H1 (cell line): ENCODE data around the gene MAS1. TPM values are rescaled to one million over a fixed set of nuclear protein-coding genes. Genes with fewer than 3 reads are reported as not detected.

ENCODE experiments used
- CTCF ChIA-PET: fragments of 300-600 bp; sonication (Branson Sonifier 250); formaldehyde crosslinking; loops from one replicate; lab custom pipeline; 2021; ENCODE audit not compliant: partially characterized antibody; lab: Charles Lee
- POLR2A ChIA-PET: fragments of 300-600 bp; sonication (Branson Sonifier 250); formaldehyde crosslinking; loops from one replicate; lab custom pipeline; 2021; ENCODE audit warnings: inconsistent platforms; ENCODE audit not compliant: partially characterized antibody; lab: Charles Lee
- DNase-seq, 2 experiments: peaks; one replicate each; pipeline versions ENCODE4 v3.0.0 to v3.0.0-alpha.2; 2010 to 2022; ENCODE audit warnings: low spot score in 2 of 2, low read depth in 1 of 2, mixed read lengths in 1 of 2
- FAIRE-seq: peaks from 2 replicates; lab custom pipeline; 2011; peaks lifted over from hg19 to GRCh38; lab: Jason Lieb, UNC
- H2AFZ ChIP-seq: 2 replicates; pipeline ENCODE4 v1.8.1; 2012; ENCODE audit warnings: low read length, inconsistent platforms
- H2AK5ac ChIP-seq: 2 replicates; pipeline ENCODE4 v1.6.1; 2013; ENCODE audit warnings: low read depth, low read length
- H2BK120ac ChIP-seq: replicated peaks from 2 replicates; pipeline ENCODE3; 2013; ENCODE audit warnings: low read depth, low read length, inconsistent platforms
- H2BK12ac ChIP-seq: 2 replicates; pipeline ENCODE4 v1.6.1; 2013; ENCODE audit warnings: low read depth, low read length
- H2BK15ac ChIP-seq: 2 replicates; pipeline ENCODE4 v1.6.1; 2013; ENCODE audit warnings: low read length
- H2BK20ac ChIP-seq: 2 replicates; pipeline ENCODE4 v1.6.1; 2013; ENCODE audit warnings: low read length
- H2BK5ac ChIP-seq: 2 replicates; pipeline ENCODE4 v1.6.1; 2013; ENCODE audit warnings: low read depth, low read length
- H3K14ac ChIP-seq: 2 replicates; pipeline ENCODE4 v1.6.1; 2013; ENCODE audit warnings: inconsistent platforms; ENCODE audit not compliant: insufficient read length
- H3K18ac ChIP-seq: 2 replicates; pipeline ENCODE4 v1.6.1; 2013; ENCODE audit warnings: low read length; ENCODE audit errors: extremely low read depth
- H3K23ac ChIP-seq: 2 replicates; pipeline ENCODE4 v1.6.1; 2013; ENCODE audit warnings: inconsistent platforms; ENCODE audit not compliant: insufficient read length
- H3K23me2 ChIP-seq: 2 replicates; pipeline ENCODE4 v1.6.1; 2013; ENCODE audit warnings: low read depth, low read length
- H3K27ac ChIP-seq: 2 replicates; pipeline ENCODE4 v1.6.1; 2011; ENCODE audit warnings: low read depth, low read length, inconsistent platforms
- H3K27me3 ChIP-seq, 4 experiments: replicated peaks in 1 of 4; 1 replicate in 1 of 4; 2 replicates in 3 of 4; pipeline versions ENCODE4 v1.6.1 to v1.8.1; 2011 to 2013; ENCODE audit warnings: low read length in 3 of 4, mild to moderate bottlenecking in 3 of 4, inconsistent platforms in 2 of 4, mixed read lengths in 2 of 4, moderate library complexity in 1 of 4; ENCODE audit not compliant: control insufficient read depth in 3 of 4, insufficient read depth in 3 of 4; ENCODE audit errors: extremely low read depth in 1 of 4
- H3K36me3 ChIP-seq, 4 experiments: 2 replicates each; pipeline versions ENCODE4 v1.6.1 to v1.8.1; 2011 to 2013; ENCODE audit warnings: mild to moderate bottlenecking in 4 of 4, low read length in 3 of 4, moderate library complexity in 2 of 4, control low read depth in 1 of 4, inconsistent platforms in 1 of 4; ENCODE audit not compliant: insufficient read depth in 4 of 4, control insufficient read depth in 2 of 4
- H3K4ac ChIP-seq: replicated peaks from 2 replicates; pipeline ENCODE3; 2013; ENCODE audit warnings: low read length, low read depth, mixed read lengths, inconsistent platforms; ENCODE audit not compliant: insufficient read length
- H3K4me1 ChIP-seq, 4 experiments: replicated peaks in 1 of 4; 1 replicate in 1 of 4; 2 replicates in 3 of 4; pipeline versions ENCODE4 v1.6.1 to v1.8.1; 2011 to 2013; ENCODE audit warnings: low read length in 3 of 4, inconsistent platforms in 2 of 4, mixed read lengths in 1 of 4; ENCODE audit not compliant: insufficient read depth in 4 of 4, control insufficient read depth in 3 of 4
- H3K4me2 ChIP-seq, 2 experiments: 2 replicates each; pipeline versions ENCODE4 v1.6.1 to v1.8.1; 2011 to 2013; ENCODE audit warnings: low read depth in 2 of 2, low read length in 2 of 2, control low read depth in 1 of 2, inconsistent platforms in 1 of 2, mild to moderate bottlenecking in 1 of 2; ENCODE audit not compliant: insufficient read depth in 1 of 2
- H3K4me3 ChIP-seq, 4 experiments: fragments of 200-600, 300-600 bp in 1 of 4; sonication (generic), shearing (Covaris generic), sonication (Bioruptor Twin) in 1 of 4; 2 replicates each; pipeline versions ENCODE4 v1.5.1 to v1.8.1; 2011 to 2016; ENCODE audit warnings: low read length in 4 of 4, low read depth in 3 of 4, control low read depth in 2 of 4, inconsistent platforms in 2 of 4, mild to moderate bottlenecking in 2 of 4, mixed read lengths in 1 of 4, moderate library complexity in 1 of 4; ENCODE audit not compliant: insufficient read depth in 2 of 4; ENCODE audit errors: extremely low read depth in 1 of 4
- H3K56ac ChIP-seq: replicated peaks from 2 replicates; pipeline ENCODE3; 2013; ENCODE audit warnings: low read depth, mild to moderate bottlenecking, mixed read lengths, low read length, inconsistent platforms; ENCODE audit not compliant: insufficient read length
- H3K79me1 ChIP-seq: 2 replicates; pipeline ENCODE4 v1.6.1; 2013; ENCODE audit warnings: low read depth, low read length, control low read depth
- H3K79me2 ChIP-seq, 2 experiments: 2 replicates each; pipeline versions ENCODE4 v1.6.1 to v1.8.1; 2012 to 2013; ENCODE audit warnings: low read length in 2 of 2, mild to moderate bottlenecking in 2 of 2, inconsistent platforms in 1 of 2; ENCODE audit not compliant: insufficient read depth in 2 of 2, control insufficient read depth in 1 of 2
- H3K9ac ChIP-seq, 4 experiments: replicated peaks in 1 of 4; 1 replicate in 1 of 4; 2 replicates in 3 of 4; pipeline versions ENCODE4 v1.6.1 to v1.8.1; 2011 to 2013; ENCODE audit warnings: low read depth in 3 of 4, low read length in 3 of 4, control low read depth in 2 of 4, mild to moderate bottlenecking in 2 of 4, moderate library complexity in 2 of 4, inconsistent platforms in 1 of 4; ENCODE audit errors: extremely low read depth in 1 of 4
- H3K9me3 ChIP-seq, 2 experiments: 2 replicates each; pipeline versions ENCODE4 v1.6.1 to v1.8.1; 2012 to 2013; ENCODE audit warnings: mild to moderate bottlenecking in 2 of 2, moderate library complexity in 2 of 2, control low read depth in 1 of 2, inconsistent platforms in 1 of 2, low read depth in 1 of 2, low read length in 1 of 2, mixed read lengths in 1 of 2; ENCODE audit not compliant: insufficient read depth in 2 of 2
- H4K20me1 ChIP-seq, 2 experiments: replicated peaks in 1 of 2; 2 replicates each; pipeline versions ENCODE3 to v1.8.1; 2011 to 2013; ENCODE audit warnings: inconsistent platforms in 2 of 2, low read length in 2 of 2, mild to moderate bottlenecking in 1 of 2; ENCODE audit not compliant: insufficient read depth in 2 of 2, control insufficient read depth in 1 of 2
- H4K5ac ChIP-seq: 2 replicates; pipeline ENCODE4 v1.6.1; 2013; ENCODE audit warnings: low read length, low read depth, mixed read lengths, inconsistent platforms; ENCODE audit not compliant: insufficient read length
- H4K8ac ChIP-seq: 2 replicates; pipeline ENCODE4 v1.8.0; 2013; ENCODE audit warnings: mild to moderate bottlenecking, moderate library complexity, low read length, inconsistent platforms; ENCODE audit not compliant: insufficient read depth; ENCODE audit errors: extremely low read depth
- H4K91ac ChIP-seq: replicated peaks from 2 replicates; pipeline ENCODE3; 2013; ENCODE audit warnings: low read length, mixed read lengths, inconsistent platforms; ENCODE audit not compliant: insufficient read length
- BACH1 ChIP-seq: IDR thresholded peaks from 2 replicates; pipeline ENCODE4 v1.6.1; 2012; ENCODE audit warnings: low read length, improper control_type of control experiment
- CBX5 ChIP-seq: fragments of 300-800, 300-1000 bp; sonication (generic); IDR thresholded peaks from 2 replicates; pipeline ENCODE4 v1.7.1; 2016; ENCODE audit warnings: antibody characterized with exemption, low read length, low read depth
- CREB1 ChIP-seq: IDR thresholded peaks from 2 replicates; pipeline ENCODE4 v1.6.1; 2012; ENCODE audit warnings: inconsistent platforms
- HDAC6 ChIP-seq: IDR thresholded peaks from one replicate; pipeline ENCODE4 v1.7.1; 2012; ENCODE audit warnings: low read depth, mild to moderate bottlenecking, inconsistent platforms, low read length, moderate library complexity
- MAFK ChIP-seq: IDR thresholded peaks from 2 replicates; pipeline ENCODE4 v1.6.1; 2012; ENCODE audit warnings: low read depth, mild to moderate bottlenecking, improper control_type of control experiment, low read length
- SAP30 ChIP-seq: fragments of 300-600 bp; sonication (generic); IDR thresholded peaks from 2 replicates; pipeline ENCODE4 v1.7.1; 2012; ENCODE audit warnings: low read length, moderate library complexity, mild to moderate bottlenecking, inconsistent platforms; ENCODE audit not compliant: insufficient read depth, insufficient replicate concordance
- SIX5 ChIP-seq: IDR thresholded peaks from 2 replicates; pipeline ENCODE4 v1.6.1; 2011; ENCODE audit warnings: mild to moderate bottlenecking, low read depth, low read length
- SUZ12 ChIP-seq: fragments of 200-600 bp; sonication (generic); IDR thresholded peaks from 2 replicates; pipeline ENCODE4 v1.6.1; 2012; ENCODE audit warnings: mild to moderate bottlenecking, inconsistent platforms, low read length, moderate library complexity, mixed read lengths
- TBP ChIP-seq: IDR thresholded peaks from 2 replicates; pipeline ENCODE4 v1.6.1; 2011; ENCODE audit warnings: low read depth, low read length, improper control_type of control experiment
- TEAD4 ChIP-seq: IDR thresholded peaks from 2 replicates; pipeline ENCODE4 v1.6.1; 2012; ENCODE audit warnings: low read depth, low read length, inconsistent platforms, mixed read lengths
- WGBS, 2 experiments: shearing (Covaris generic) in 1 of 2; methylation state at CpG; one replicate each; pipeline versions ENCODE4 v1.1.6 to v1.1.7; 2013 to 2015; ENCODE audit warnings: low lambda C conversion rate in 2 of 2, mixed read lengths in 2 of 2, inconsistent platforms in 1 of 2, low coverage in 1 of 2, missing lambda C conversion rate in 1 of 2; ENCODE audit not compliant: insufficient replicate concordance in 2 of 2, insufficient coverage in 1 of 2, insufficient read length in 1 of 2; ENCODE audit errors: extremely low coverage in 1 of 2, missing lambda C conversion rate in 1 of 2; 5-methylcytosine and 5-hydroxymethylcytosine counted together
- polyA plus RNA-seq, 7 experiments: library from polyadenylated mRNA; depleted of rRNA in 3 of 7; stranded (reverse) in 5 of 7; unstranded in 2 of 7; fragments of >200 nt in 5 of 7; fragments of 200-250 nt in 2 of 7; gene quantifications; 1 replicate in 5 of 7; 2 replicates in 1 of 7; 4 replicates in 1 of 7; pipeline versions ENCODE4 v1.2.1 to v1.2.3, GENCODE V29; 2011 to 2013; ENCODE audit warnings: missing spikeins in 2 of 7, mixed read lengths in 2 of 7
- total RNA-seq: library from RNA; stranded (reverse); fragmentation: NEBNext Ultra II Directional; extraction: Animal tissue kit (Norgen Biotek cat#: 25700); gene quantifications from 2 replicates; pipeline ENCODE4 v1.2.1, GENCODE V29; 2021
- TF ChIP-seq, protein P1 (sequence below): IDR thresholded peaks from 2 replicates; pipeline ENCODE4 v1.6.1; 2011; ENCODE audit warnings: low read depth, mild to moderate bottlenecking, low read length; ENCODE audit not compliant: insufficient read depth
- TF ChIP-seq, protein P2 (sequence below), 3 experiments: IDR thresholded peaks; 1 replicate in 2 of 3; 2 replicates in 1 of 3; pipeline versions ENCODE4 v1.5.1 to v1.6.1; 2011; ENCODE audit warnings: low read length in 3 of 3, mild to moderate bottlenecking in 3 of 3, inconsistent platforms in 2 of 3, low read depth in 1 of 3, moderate library complexity in 1 of 3; ENCODE audit not compliant: insufficient read depth in 1 of 3; ENCODE audit errors: control extremely low read depth in 1 of 3

MAS1 gene
- total and polyA plus RNA-seq, 2 of the 8 experiments (the other 6 are each of a cell fraction or from before 2014, with no cell fraction given) = 0.02 TPM; not detected in 1

GRCh38 chr6:159890201-159890600 is 587 bp upstream of the MAS1 start:
- H3K4me1 ChIP-seq = no peaks in the 10 kb centered on the region
- no peaks in the 10 kb centered on the region for H3K36me3 ChIP-seq
- H3K27ac ChIP-seq = no peak overlapping the region
- H3K4me2 ChIP-seq = no peak overlapping the region
- no peak overlapping the region for H3K4ac ChIP-seq
- H3K79me2 ChIP-seq = no peaks in the 10 kb centered on the region
- H2BK5ac ChIP-seq = no peak overlapping the region
- H4K20me1 ChIP-seq = no peaks in the 10 kb centered on the region
- no peak overlapping the region for H3K4me3 ChIP-seq
- no peak overlapping the region for H2AK5ac ChIP-seq
- H2BK12ac ChIP-seq = no peak overlapping the region
- H3K9ac ChIP-seq = no peak overlapping the region
- no peak overlapping the region for H2BK20ac ChIP-seq
- no peak overlapping the region for H2BK15ac ChIP-seq
- no peak overlapping the region for H3K23ac ChIP-seq
- ChIA-PET POLR2A (no interaction called here), CTCF (interaction anchor here (1.0 to 1.6 kb wide), 3 partner anchors 18 to 27 kb away, joined by 3 to 6 read pairs (median 3); no protein-coding TSS in a partner anchor)
- H3K79me1 ChIP-seq = no peaks in the 10 kb centered on the region
- H3K14ac ChIP-seq = no peak overlapping the region
- H3K56ac ChIP-seq = no peak overlapping the region
- no peak overlapping the region for H3K18ac ChIP-seq
- no peak overlapping the region for H2AFZ ChIP-seq
- WGBS, 2 experiments = 87% methylated on average over 7 of the region's 7 CpGs; no CpG with 5 or more reads in 1 of the 2 experiments
- no peak overlapping the region for H4K5ac ChIP-seq
- H3K23me2 ChIP-seq = no peaks in the 10 kb centered on the region
- no peak overlapping the region for H4K91ac ChIP-seq
- no peak overlapping the region for H2BK120ac ChIP-seq
- no peak overlapping the region for H4K8ac ChIP-seq
- DNase-seq (no peak), FAIRE-seq (no peak)
- H3K9me3 ChIP-seq = no peaks in the 10 kb centered on the region
- no peaks in the 10 kb centered on the region for H3K27me3 ChIP-seq
- TF ChIP-seq, protein P1, sequence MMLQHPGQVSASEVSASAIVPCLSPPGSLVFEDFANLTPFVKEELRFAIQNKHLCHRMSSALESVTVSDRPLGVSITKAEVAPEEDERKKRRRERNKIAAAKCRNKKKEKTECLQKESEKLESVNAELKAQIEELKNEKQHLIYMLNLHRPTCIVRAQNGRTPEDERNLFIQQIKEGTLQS = no peak
- no peak for TF ChIP-seq CBX5
- no peak for TF ChIP-seq TBP
- no peak for TF ChIP-seq SAP30
- no peak for TF ChIP-seq MAFK
- no peak for TF ChIP-seq CREB1
- no peak for TF ChIP-seq TEAD4
- TF ChIP-seq HDAC6 = no peak
- TF ChIP-seq, protein P2, sequence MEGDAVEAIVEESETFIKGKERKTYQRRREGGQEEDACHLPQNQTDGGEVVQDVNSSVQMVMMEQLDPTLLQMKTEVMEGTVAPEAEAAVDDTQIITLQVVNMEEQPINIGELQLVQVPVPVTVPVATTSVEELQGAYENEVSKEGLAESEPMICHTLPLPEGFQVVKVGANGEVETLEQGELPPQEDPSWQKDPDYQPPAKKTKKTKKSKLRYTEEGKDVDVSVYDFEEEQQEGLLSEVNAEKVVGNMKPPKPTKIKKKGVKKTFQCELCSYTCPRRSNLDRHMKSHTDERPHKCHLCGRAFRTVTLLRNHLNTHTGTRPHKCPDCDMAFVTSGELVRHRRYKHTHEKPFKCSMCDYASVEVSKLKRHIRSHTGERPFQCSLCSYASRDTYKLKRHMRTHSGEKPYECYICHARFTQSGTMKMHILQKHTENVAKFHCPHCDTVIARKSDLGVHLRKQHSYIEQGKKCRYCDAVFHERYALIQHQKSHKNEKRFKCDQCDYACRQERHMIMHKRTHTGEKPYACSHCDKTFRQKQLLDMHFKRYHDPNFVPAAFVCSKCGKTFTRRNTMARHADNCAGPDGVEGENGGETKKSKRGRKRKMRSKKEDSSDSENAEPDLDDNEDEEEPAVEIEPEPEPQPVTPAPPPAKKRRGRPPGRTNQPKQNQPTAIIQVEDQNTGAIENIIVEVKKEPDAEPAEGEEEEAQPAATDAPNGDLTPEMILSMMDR (IDR thresholded peaks at IDR 0.05; ENCODE audit: control extremely low read depth in 1 of 3, insufficient read depth in 1 of 3, low read depth in 1 of 3, low read length in 3 of 3) = no peak
- no peak for TF ChIP-seq BACH1
- no peak for TF ChIP-seq SIX5
- no peak for TF ChIP-seq SUZ12
